Lower leg skin (tissue), 3 donors: ENCODE data around the gene SLC39A11.

Experiments
- CTCF ChIP-seq, 3 donors: fragments of 450-650 bp; IDR thresholded peaks; one replicate each; pipeline ENCODE4 v1.5.1; 2016; ENCODE audit warnings: antibody characterized with exemption in 3 of 3, mild to moderate bottlenecking in 3 of 3, moderate library complexity in 2 of 3
- POLR2A ChIP-seq, 2 donors: fragments of 450-650 bp; IDR thresholded peaks; one replicate each; pipeline ENCODE4 v1.6.1; 2016 to 2017; ENCODE audit warnings: antibody characterized with exemption in 2 of 2, mild to moderate bottlenecking in 1 of 2, moderate library complexity in 1 of 2

GRCh38 chr17:72921347-72922054 lies 171.0 kb downstream of the SLC39A11 start:
- TF ChIP-seq CTCF (IDR thresholded peaks at IDR 0.05) (no peak), POLR2A (IDR thresholded peaks at IDR 0.05) (no peak)
